NK-92 (cell line): ENCODE results near the gene TSPAN7.

Experiments
- DNase-seq: peaks from one replicate; lab custom pipeline; 2025; ENCODE audit not compliant: unreplicated experiment; lab: John Stamatoyannopoulos, UW

TSPAN7 gene

GRCh38 chrX:38679695-38680094, 118.4 kb downstream of the TSPAN7 start:
- no peak for DNase-seq

- no peak for DNase-seq
These were observed 120.8 kb downstream of the TSPAN7 start for GRCh38 chrX:38682095-38682494.

DNA sequence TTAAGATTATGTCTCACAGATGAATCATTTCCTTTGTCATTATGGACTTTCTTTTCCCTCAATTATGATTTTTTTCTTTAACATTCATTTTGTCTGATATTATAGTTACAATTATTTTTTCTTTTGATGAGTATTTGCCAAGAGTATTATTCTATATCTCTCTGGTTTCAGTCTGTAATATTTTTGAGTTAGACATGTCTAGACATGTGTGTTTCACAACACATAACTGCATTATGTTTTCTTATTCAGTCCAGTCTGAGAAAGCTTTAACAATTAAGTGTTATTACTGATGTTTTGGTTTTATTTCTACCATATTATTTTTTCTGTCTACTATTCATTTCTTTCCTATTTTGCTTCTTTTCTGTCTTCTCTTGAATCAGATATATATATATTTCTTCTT, 131.6 kb downstream of the TSPAN7 start:
- DNase-seq = no peak

DNA sequence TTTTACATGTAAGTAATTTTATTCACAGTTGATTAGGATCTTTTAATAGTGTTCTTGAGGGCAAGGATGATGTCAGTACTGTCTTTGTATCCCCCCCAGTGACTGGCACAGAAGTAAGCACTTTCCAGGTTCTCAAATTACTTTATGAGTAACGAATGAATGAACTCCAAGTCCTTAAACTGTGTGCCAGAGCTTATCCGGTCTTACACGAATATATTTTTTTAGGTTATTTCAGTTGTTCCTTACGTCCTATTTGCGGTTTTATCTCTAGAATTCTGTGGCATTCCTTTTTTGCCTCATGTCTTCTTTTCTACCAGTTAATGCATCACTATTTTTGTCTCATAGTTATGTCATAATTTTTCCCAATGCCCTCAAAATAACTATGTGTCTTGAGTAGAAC, 133.1 kb downstream of the TSPAN7 start:
- no peak for DNase-seq

- DNase-seq = no peak
These were observed 136.1 kb downstream of the TSPAN7 start for GRCh38 chrX:38697461-38697860.

DNA sequence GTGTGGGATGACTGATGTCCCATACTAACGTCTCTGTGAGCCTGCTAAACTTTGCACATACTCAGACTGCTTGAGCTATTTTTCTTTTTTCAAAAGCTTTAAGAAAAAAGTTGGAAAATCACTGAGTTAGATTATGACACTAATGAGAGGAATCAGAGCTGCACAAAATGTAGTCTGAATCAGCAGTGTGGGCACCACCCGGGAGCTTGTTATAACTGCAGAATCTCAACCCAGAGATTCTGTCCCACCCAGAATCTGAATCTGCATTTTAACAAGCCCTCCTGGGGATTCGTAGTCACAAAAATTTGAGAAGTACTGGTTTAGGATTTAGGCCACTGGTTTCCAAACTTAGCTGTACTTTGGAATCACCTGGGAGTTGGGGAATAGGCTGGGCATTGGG, 137.8 kb downstream of the TSPAN7 start:
- DNase-seq = no peak

- DNase-seq = no peak
These were observed 138.4 kb downstream of the TSPAN7 start for GRCh38 chrX:38699696-38700095.

GRCh38 chrX:38701073-38701472, 139.7 kb downstream of the TSPAN7 start:
- no peak for DNase-seq

- no peak for DNase-seq
These were observed 143.0 kb downstream of the TSPAN7 start for GRCh38 chrX:38704146-38704882.

GRCh38 chrX:38717871-38718270, 156.5 kb downstream of the TSPAN7 start:
- DNase-seq = no peak

GRCh38 chrX:38718311-38718710, 157.0 kb downstream of the TSPAN7 start:
- no peak for DNase-seq

GRCh38 chrX:38726612-38727011, 165.3 kb downstream of the TSPAN7 start:
- DNase-seq = no peak

DNA sequence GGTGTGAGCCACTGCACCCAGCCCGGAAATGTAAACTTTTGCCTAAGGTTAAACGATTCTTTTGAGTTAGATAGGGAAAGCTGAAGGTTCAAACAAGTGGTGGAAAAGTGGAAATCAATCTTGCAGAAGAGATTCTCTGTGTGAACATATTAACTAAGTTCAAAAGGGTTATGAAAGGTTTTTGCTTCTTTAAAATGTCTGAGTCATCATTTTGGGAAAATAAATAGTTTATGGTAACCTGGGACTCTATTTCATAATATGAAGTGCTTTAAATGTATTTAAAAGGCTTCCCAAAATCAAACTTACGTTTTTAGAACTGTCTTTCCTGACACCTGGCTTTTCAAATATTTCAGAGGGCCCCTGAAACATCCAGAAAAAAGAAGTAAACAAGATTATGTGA, 166.3 kb downstream of the TSPAN7 start:
- DNase-seq = no peak

GRCh38 chrX:38732866-38733265, 171.5 kb downstream of the TSPAN7 start:
- no peak for DNase-seq
